Measurements from ENCODE around the gene DDAH1.
A peak's percentile ranks its signal among the peaks of the same experiment; 100 is the strongest.

The DDAH1 gene

DNA sequence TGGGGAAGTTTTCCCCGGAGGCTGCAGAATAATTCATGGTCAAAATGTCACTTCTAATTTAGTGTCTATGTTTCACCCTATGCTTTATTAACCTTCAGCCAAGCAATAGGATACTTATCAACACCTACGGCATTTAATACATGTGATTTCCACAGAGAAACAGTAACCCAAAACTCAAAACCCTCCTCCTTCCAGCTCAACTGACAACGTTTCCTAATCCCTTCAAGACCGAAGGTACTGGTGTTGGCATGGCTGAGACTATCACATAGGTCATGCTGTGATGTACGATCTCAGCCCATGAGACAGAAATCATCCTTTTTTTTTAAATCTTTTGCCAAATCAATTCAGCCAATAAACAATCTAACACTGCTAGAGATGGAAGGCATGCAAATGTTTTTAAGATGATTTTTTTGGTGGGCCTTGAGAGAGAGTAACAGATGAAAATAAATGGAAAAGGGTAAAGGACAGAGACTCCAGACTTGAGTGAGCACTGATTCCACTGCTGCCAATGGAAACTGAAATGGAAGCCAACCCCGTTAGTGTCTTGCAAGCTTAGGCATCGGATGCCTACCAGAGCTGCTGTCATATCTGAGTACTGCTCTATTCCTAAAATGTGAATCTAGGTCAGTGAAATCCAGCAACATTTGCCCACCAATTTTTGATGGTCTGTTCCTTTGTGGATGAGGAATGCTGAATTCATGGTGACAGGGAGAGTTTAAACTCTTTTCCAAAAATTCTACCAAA is 125.1 kb downstream of the DDAH1 start:
- Histone ChIP-seq H3K9ac (ENCODE audit: low read length) (no peak overlapping the region), H3K36me3 (ENCODE audit: control insufficient read depth, insufficient read depth, low read length) (no peaks in the 10 kb centered on the region), H3K4me1 (ENCODE audit: control insufficient read depth, insufficient read depth, low read length) (peaks cover 11% of the 10 kb centered on the region), H3K27me3 (ENCODE audit: control insufficient read depth, insufficient read depth, low read length) (no peaks in the 10 kb centered on the region), H3K4me3 (ENCODE audit: low read length) (no peak overlapping the region), H3K27ac (ENCODE audit: low read depth, low read length) (no peak overlapping the region)

DNA sequence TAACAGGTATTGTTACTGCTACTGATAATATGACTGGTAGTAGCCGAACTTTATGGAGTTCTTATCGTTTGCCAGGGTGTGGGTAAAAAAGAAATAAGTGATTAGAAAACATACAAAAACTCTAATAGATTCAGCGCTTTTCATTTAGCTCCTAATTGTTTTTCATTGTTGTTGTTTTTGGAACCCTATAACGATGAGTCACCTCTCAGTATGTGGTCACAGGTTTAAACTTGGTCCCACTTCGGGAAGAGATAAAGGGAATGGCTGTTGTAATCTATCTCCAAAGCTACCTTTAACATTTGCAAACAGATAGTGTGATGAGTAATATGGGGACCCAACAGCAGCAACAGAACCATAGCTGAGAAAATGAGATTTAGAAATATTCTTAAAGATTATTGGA is 125.9 kb downstream of the DDAH1 start:
- H3K36me3 ChIP-seq (ENCODE audit: control insufficient read depth, insufficient read depth, low read length): no peaks in the 10 kb centered on the region
- no peak overlapping the region for H3K27ac ChIP-seq (ENCODE audit: low read depth, low read length)
- peaks cover 11% of the 10 kb centered on the region for H3K4me1 ChIP-seq (ENCODE audit: control insufficient read depth, insufficient read depth, low read length)
- no peak overlapping the region for H3K9ac ChIP-seq (ENCODE audit: low read length)
- H3K4me3 ChIP-seq (ENCODE audit: low read length): no peak overlapping the region
- no peaks in the 10 kb centered on the region for H3K27me3 ChIP-seq (ENCODE audit: control insufficient read depth, insufficient read depth, low read length)

DNA sequence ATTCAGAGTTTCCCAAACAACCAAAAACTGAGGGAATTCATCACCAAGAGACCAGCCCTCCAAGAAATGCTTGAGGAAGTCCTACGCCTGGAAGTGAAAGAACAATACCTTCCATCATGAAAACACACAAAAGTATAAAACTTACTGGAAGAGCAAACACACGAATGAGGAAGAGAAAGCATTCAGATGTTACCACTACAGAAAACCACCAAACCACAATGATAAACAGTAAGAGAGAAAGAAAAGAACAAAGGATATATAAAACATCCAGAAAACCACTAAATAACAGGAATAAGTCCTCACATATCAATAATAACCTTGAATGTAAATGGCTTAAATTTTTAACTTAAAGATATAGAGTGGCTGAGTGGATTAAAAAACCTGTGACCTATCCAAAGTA is 130.0 kb downstream of the DDAH1 start:
- Histone ChIP-seq H3K9ac (ENCODE audit: low read length) (no peak overlapping the region), H3K27me3 (ENCODE audit: control insufficient read depth, insufficient read depth, low read length) (no peaks in the 10 kb centered on the region), H3K4me1 (ENCODE audit: control insufficient read depth, insufficient read depth, low read length) (peaks cover 3% of the 10 kb centered on the region), H3K27ac (ENCODE audit: low read depth, low read length) (no peak overlapping the region), H3K4me3 (ENCODE audit: low read length) (no peak overlapping the region), H3K36me3 (ENCODE audit: control insufficient read depth, insufficient read depth, low read length) (no peaks in the 10 kb centered on the region)

DNA sequence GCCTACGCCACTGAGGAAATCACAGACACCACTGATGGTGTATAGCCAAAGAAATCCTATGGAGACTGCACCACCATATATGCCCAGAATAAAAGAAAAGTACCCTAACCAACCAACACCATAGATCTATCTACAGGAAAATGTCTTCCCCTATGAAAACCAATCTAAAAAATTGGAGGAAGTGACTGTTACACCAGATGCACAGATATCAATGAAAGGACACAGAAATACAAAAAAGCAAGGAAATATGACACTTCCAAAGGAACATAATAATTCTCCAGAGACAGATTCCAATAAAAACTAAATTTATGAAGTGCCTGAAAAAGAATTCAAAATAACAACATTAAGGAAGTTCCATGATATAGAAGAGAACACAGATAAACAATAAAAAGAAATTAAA is 131.8 kb downstream of the DDAH1 start:
- Histone ChIP-seq H3K36me3 (ENCODE audit: control insufficient read depth, insufficient read depth, low read length) (no peaks in the 10 kb centered on the region), H3K9ac (ENCODE audit: low read length) (no peak overlapping the region), H3K27me3 (ENCODE audit: control insufficient read depth, insufficient read depth, low read length) (no peaks in the 10 kb centered on the region), H3K27ac (ENCODE audit: low read depth, low read length) (no peak overlapping the region), H3K4me3 (ENCODE audit: low read length) (no peak overlapping the region), H3K4me1 (ENCODE audit: control insufficient read depth, insufficient read depth, low read length) (peaks cover 3% of the 10 kb centered on the region)

DNA sequence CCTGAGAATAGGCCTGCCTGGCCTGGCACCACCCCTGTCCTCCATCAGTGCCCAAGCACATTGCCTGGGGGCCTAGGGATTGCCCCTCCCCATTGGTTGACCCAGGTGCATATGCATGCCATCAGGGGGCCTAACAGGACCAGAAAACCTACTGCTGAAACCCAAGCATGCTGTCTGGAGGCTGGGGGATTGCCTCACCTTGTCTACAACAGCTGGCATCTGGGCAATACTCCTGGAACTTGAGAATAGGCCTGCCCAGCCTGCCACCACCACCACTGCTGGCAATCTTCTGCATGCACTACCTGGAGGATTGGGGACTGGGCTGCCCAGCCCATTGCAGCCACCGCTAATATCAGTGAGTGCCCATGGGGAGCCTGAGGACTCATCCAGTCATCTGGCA is 132.4 kb downstream of the DDAH1 start:
- no peaks in the 10 kb centered on the region for H3K27me3 ChIP-seq (ENCODE audit: control insufficient read depth, insufficient read depth, low read length)
- H3K9ac ChIP-seq (ENCODE audit: low read length): no peak overlapping the region
- no peak overlapping the region for H3K4me3 ChIP-seq (ENCODE audit: low read length)
- H3K36me3 ChIP-seq (ENCODE audit: control insufficient read depth, insufficient read depth, low read length): no peaks in the 10 kb centered on the region
- H3K4me1 ChIP-seq (ENCODE audit: control insufficient read depth, insufficient read depth, low read length): peaks cover 3% of the 10 kb centered on the region
- no peak overlapping the region for H3K27ac ChIP-seq (ENCODE audit: low read depth, low read length)

DNA sequence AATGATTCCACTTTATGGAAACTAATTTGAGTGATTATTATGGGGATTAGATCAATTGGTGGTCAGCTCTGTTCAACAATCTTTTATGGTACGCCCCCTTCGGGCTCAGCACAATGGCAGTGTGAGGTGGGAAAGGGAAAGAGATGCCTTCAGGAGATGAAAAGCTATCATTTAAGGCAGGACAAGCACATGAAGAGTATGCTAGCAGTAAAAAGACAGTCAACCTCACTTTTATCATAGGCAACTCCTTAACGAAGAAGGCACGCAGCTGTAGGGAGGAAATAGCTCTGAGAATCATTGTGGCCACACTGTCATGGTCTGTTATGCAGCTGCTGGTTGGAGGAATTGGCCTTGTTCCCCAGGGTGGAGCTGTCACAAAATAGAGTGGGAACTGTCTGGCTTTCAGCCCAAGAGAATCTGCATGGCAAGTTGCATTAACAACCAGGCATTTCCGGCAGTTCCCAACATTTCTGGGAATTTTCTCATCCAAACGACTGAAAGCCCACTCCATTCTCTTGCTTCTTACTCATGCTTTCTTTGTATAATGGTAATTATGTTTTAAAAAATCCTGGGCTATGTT is 134.2 kb downstream of the DDAH1 start:
- peak overlapping the region; percentile 39 for H3K27ac ChIP-seq (ENCODE audit: low read depth, low read length)
- no peaks in the 10 kb centered on the region for H3K27me3 ChIP-seq (ENCODE audit: control insufficient read depth, insufficient read depth, low read length)
- no peak overlapping the region for H3K9ac ChIP-seq (ENCODE audit: low read length)

DNA sequence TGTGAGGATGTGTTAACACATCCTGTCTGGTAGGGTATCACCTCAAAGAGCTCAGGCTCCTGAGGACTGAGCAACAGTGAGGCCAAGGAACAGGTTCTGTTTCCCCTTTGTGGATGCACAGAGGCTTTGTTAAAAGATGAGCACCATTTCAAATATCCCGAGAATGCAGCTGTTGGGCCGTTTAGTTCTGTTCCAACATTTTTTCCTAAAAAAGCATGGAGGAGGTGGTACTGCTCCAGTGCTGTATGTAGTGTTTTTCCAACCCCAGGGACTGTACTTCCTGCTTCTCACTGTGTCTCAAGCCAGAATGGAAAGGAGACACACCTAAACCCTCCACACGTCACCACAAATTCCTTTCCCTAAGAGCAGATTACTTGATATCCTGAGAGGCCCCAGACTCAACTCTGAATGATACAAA is 134.7 kb downstream of the DDAH1 start:
- Histone ChIP-seq H3K4me1 (ENCODE audit: control insufficient read depth, insufficient read depth, low read length) (peaks cover 3% of the 10 kb centered on the region), H3K4me3 (ENCODE audit: low read length) (no peak overlapping the region), H3K27ac (ENCODE audit: low read depth, low read length) (peak overlapping the region; percentile 39), H3K27me3 (ENCODE audit: control insufficient read depth, insufficient read depth, low read length) (no peaks in the 10 kb centered on the region), H3K9ac (ENCODE audit: low read length) (no peak overlapping the region), H3K36me3 (ENCODE audit: control insufficient read depth, insufficient read depth, low read length) (no peaks in the 10 kb centered on the region)

More for the DNA sequence above, 134.2 kb downstream of the DDAH1 start:
- Histone ChIP-seq H3K36me3 (ENCODE audit: control insufficient read depth, insufficient read depth, low read length) (no peaks in the 10 kb centered on the region), H3K4me1 (ENCODE audit: control insufficient read depth, insufficient read depth, low read length) (peaks cover 3% of the 10 kb centered on the region), H3K4me3 (ENCODE audit: low read length) (no peak overlapping the region)

DNA sequence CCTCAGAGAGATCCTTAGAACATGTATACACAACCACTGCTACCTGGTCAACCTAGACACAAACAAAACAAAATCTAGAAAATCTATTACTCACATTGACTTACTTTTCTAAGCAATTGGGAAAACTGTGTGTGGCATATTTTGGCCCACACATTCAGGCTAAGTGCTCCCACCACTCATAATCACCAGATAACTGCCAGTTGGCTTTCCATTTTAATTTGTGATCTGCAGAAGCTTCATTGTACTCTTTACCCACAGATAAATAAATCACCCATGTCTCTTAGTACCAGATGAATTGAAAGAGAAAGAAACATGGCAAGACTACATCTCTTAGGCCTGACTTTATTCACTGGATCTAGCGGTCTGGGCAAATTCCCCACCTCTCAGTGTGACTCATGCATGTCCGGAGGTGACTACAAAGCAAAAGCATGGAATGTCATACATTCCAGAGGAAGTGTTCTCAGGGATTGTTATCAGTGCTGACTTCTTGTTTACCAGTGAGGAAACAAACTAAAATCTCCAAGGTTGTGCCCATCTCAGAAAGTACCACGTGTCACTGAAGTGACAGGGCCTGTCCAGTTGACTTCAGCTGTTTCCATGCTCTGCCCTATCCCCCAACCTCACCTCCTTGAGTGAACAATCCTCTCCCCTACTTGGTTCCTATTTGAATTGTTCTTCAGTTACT is 136.1 kb downstream of the DDAH1 start:
- peaks cover 3% of the 10 kb centered on the region for H3K4me1 ChIP-seq (ENCODE audit: control insufficient read depth, insufficient read depth, low read length)
- H3K27me3 ChIP-seq (ENCODE audit: control insufficient read depth, insufficient read depth, low read length): no peaks in the 10 kb centered on the region
- no peak overlapping the region for H3K27ac ChIP-seq (ENCODE audit: low read depth, low read length)
- H3K9ac ChIP-seq (ENCODE audit: low read length): no peak overlapping the region
- H3K36me3 ChIP-seq (ENCODE audit: control insufficient read depth, insufficient read depth, low read length): no peaks in the 10 kb centered on the region
- no peak overlapping the region for H3K4me3 ChIP-seq (ENCODE audit: low read length)

DNA sequence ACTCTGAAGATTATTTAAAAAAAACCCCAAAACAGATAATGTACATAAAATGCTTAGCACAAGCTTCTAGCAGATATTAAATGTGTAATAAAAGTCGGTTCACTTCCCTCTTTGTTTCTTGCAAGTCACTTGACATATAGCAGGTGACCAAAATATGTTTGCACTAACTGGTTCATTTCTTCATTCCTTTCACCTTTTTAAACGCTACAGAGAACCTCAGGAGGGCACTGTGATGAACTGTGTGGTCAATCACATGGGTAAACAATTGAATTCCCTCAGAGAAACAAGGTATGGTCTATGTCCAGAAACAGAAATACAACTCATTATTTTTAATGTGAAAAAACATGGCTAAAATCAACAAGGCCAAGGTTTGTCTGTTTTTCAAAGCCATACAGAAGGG is 137.2 kb downstream of the DDAH1 start:
- Histone ChIP-seq H3K27ac (ENCODE audit: low read depth, low read length) (no peak overlapping the region), H3K36me3 (ENCODE audit: control insufficient read depth, insufficient read depth, low read length) (no peaks in the 10 kb centered on the region), H3K4me1 (ENCODE audit: control insufficient read depth, insufficient read depth, low read length) (peaks cover 3% of the 10 kb centered on the region)

DNA sequence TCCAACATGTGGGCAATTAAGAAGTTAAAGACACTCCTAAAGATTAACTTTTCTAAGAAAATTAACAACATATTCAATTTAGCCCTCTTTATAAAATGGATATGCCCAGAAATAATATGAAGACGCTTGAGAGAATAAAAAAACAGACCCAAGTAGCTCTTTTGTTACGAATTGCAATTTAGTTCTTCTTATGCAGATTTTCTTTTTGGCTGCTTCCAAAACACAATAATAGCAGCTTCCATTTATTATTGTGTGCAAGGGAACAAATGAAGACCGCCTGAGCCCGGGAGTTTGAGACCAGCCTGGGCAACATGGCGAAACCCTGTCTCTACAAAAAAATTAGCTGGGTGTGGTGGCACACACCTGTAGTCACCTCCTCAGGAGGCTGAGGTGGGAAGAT is 138.1 kb downstream of the DDAH1 start:
- Histone ChIP-seq H3K4me1 (ENCODE audit: control insufficient read depth, insufficient read depth, low read length) (peaks cover 3% of the 10 kb centered on the region), H3K27ac (ENCODE audit: low read depth, low read length) (no peak overlapping the region), H3K4me3 (ENCODE audit: low read length) (no peak overlapping the region), H3K27me3 (ENCODE audit: control insufficient read depth, insufficient read depth, low read length) (no peaks in the 10 kb centered on the region), H3K9ac (ENCODE audit: low read length) (no peak overlapping the region), H3K36me3 (ENCODE audit: control insufficient read depth, insufficient read depth, low read length) (no peaks in the 10 kb centered on the region)

More for the DNA sequence above, 137.2 kb downstream of the DDAH1 start:
- H3K9ac ChIP-seq (ENCODE audit: low read length): no peak overlapping the region
- no peaks in the 10 kb centered on the region for H3K27me3 ChIP-seq (ENCODE audit: control insufficient read depth, insufficient read depth, low read length)
- H3K4me3 ChIP-seq (ENCODE audit: low read length): no peak overlapping the region

DNA sequence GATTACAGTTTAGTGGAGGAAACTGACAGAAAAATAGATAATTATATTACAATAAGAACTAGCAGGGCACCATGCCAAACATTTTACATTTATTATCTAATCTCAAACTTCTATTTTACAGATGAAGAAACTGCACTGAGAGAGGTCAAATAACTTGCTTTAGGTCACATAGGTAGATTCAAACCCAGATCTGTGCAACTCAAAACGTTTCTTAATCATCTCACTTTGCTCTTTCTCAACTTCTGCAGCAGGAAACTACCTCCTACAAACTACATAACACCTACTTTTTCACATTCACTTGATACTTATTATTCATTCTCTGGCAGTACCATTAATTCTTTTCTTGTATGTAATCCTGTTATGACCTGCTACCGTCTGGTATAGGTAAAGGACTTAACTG is 138.6 kb downstream of the DDAH1 start:
- no peaks in the 10 kb centered on the region for H3K36me3 ChIP-seq (ENCODE audit: control insufficient read depth, insufficient read depth, low read length)
- H3K4me1 ChIP-seq (ENCODE audit: control insufficient read depth, insufficient read depth, low read length): peaks cover 3% of the 10 kb centered on the region
- no peak overlapping the region for H3K4me3 ChIP-seq (ENCODE audit: low read length)
- no peak overlapping the region for H3K9ac ChIP-seq (ENCODE audit: low read length)
- H3K27ac ChIP-seq (ENCODE audit: low read depth, low read length): no peak overlapping the region
- no peaks in the 10 kb centered on the region for H3K27me3 ChIP-seq (ENCODE audit: control insufficient read depth, insufficient read depth, low read length)

DNA sequence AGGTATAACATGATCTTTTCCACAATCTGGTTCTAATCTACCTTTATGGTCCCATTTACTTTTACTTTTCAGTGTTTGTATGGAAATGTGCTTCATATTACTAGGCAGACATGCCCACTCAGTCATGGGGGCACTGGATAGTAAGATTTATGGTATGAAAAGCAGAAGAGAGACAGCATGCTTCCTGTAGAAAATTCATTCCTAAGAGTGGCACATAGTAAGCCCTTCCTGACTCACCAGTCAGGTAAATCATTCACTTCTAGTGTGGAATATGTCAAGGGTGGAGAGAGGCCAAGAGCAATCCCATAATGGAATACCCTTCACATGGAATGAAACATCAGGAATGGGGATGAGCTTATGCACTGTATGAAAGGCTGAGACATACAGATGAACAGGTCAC is 139.0 kb downstream of the DDAH1 start:
- Histone ChIP-seq H3K9ac (ENCODE audit: low read length) (no peak overlapping the region), H3K36me3 (ENCODE audit: control insufficient read depth, insufficient read depth, low read length) (no peaks in the 10 kb centered on the region), H3K27ac (ENCODE audit: low read depth, low read length) (no peak overlapping the region), H3K27me3 (ENCODE audit: control insufficient read depth, insufficient read depth, low read length) (no peaks in the 10 kb centered on the region), H3K4me3 (ENCODE audit: low read length) (no peak overlapping the region), H3K4me1 (ENCODE audit: control insufficient read depth, insufficient read depth, low read length) (peaks cover 3% of the 10 kb centered on the region)

Data from rectal smooth muscle tissue (tissue), 1 donor.